Natural killer cell (primary cell): ENCODE data around the gene PLCB1. TPM values are rescaled to one million over a fixed set of nuclear protein-coding genes. Genes with fewer than 3 reads are reported as not detected.

Source experiments
- ATAC-seq, 3 donors: fragments of 150-1000 bp in 2 of 3; fragments of 200-7000 bp in 1 of 3; cut with Tn5 transposase; 1 replicate in 1 of 3; 2 replicates in 2 of 3; pipeline ENCODE4 v1.10.0; 2021; ENCODE audit warnings: mild to moderate bottlenecking in 2 of 3, moderate library complexity in 2 of 3
- DNase-seq, 2 donors: peaks; one replicate each; pipeline versions ENCODE4 v3.0.0 to v3.0.0-alpha.2; 2013 to 2021; ENCODE audit warnings: mixed read lengths in 1 of 2
- H3K27ac ChIP-seq: one replicate; pipeline ENCODE4 v1.5.1; 2013; ENCODE audit warnings: mild to moderate bottlenecking, low read length
- H3K27me3 ChIP-seq: one replicate; pipeline ENCODE4 v1.6.1; 2013; ENCODE audit warnings: low read length; ENCODE audit not compliant: control insufficient read depth, insufficient read depth
- H3K36me3 ChIP-seq: one replicate; pipeline ENCODE4 v1.6.1; 2013; ENCODE audit warnings: low read length; ENCODE audit not compliant: control insufficient read depth, insufficient read depth
- H3K4me1 ChIP-seq: one replicate; pipeline ENCODE4 v1.6.1; 2013; ENCODE audit warnings: low read length; ENCODE audit not compliant: control insufficient read depth, insufficient read depth
- H3K4me3 ChIP-seq: one replicate; pipeline ENCODE4 v1.5.1; 2013; ENCODE audit warnings: low read length
- H3K9me3 ChIP-seq: one replicate; pipeline ENCODE4 v1.6.1; 2013; ENCODE audit warnings: low read length; ENCODE audit not compliant: control insufficient read depth, insufficient read depth
- H3K27ac Mint-ChIP-seq, 2 donors: one replicate each; pipeline ENCODE4 v1.8.0; 2022; ENCODE audit warnings: mild to moderate bottlenecking in 2 of 2, mixed read lengths in 2 of 2, moderate library complexity in 1 of 2
- H3K27me3 Mint-ChIP-seq, 2 donors: one replicate each; pipeline ENCODE4 v1.8.0; 2022; ENCODE audit warnings: low read depth in 2 of 2, mixed read lengths in 2 of 2
- H3K36me3 Mint-ChIP-seq: one replicate; pipeline ENCODE4 v1.8.0; 2022; ENCODE audit warnings: mixed read lengths
- H3K4me1 Mint-ChIP-seq, 2 donors: one replicate each; pipeline ENCODE4 v1.8.0; 2022; ENCODE audit warnings: mixed read lengths in 2 of 2
- H3K4me3 Mint-ChIP-seq: one replicate; pipeline ENCODE4 v1.8.0; 2022; ENCODE audit warnings: mild to moderate bottlenecking, moderate library complexity, mixed read lengths
- H3K9me3 Mint-ChIP-seq, 2 donors: one replicate each; pipeline ENCODE4 v1.8.0; 2022; ENCODE audit warnings: mixed read lengths in 2 of 2
- WGBS: methylation state at CpG from one replicate; pipeline ENCODE4 v1.1.7; 2013; ENCODE audit warnings: missing lambda C conversion rate; ENCODE audit not compliant: insufficient coverage; 5-methylcytosine and 5-hydroxymethylcytosine counted together
- intact Hi-C: fragments of 100-400 bp; cut with micrococcal nuclease; formaldehyde crosslinking; loops from one replicate; pipeline ENCODE4 v1.14.2; 2022
- total RNA-seq, 4 donors: library from RNA; stranded (reverse); fragments of 120-200 nt in 1 of 4; gene quantifications; one replicate each; pipeline versions ENCODE4 v1.2.3 to v1.2.4, GENCODE V29; 2013 to 2022
- TF ChIP-seq, protein P1 (sequence below): fragments of 200-600 bp; IDR thresholded peaks from one replicate; pipeline ENCODE4 v1.8.0; 2022; ENCODE audit warnings: antibody characterized with exemption

Gene PLCB1
- total RNA-seq, 3 donors from 2014 or later (not counting 1 experiment from before 2014, with no cell fraction given), result 48.7 to 66.2 (median 57.7) TPM

DNA sequence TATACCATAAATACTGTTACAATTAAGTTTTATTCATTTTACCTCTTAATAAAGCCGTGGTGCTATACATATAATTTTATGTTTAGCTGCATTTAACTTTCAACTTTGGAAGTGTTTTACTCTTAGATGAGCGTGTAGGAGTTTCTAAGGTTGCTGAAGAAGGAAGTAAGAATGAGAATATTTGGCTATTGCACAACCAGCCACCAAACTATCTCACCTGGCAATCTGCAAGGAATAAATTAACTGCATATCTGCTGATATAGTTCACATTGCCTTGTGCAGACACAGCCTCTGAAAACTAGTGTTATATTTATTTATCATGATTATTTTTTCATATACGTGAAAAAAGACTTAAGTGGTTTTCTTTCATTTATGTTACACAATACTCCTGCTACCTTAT, 230.4 kb downstream of the PLCB1 start:
- Histone ChIP-seq H3K27ac (no peak overlapping the region), H3K4me1 (no peaks in the 10 kb centered on the region), H3K4me3 (no peak overlapping the region), H3K27me3 (no peaks in the 10 kb centered on the region), H3K9me3 (no peaks in the 10 kb centered on the region), H3K36me3 (no peaks in the 10 kb centered on the region)
- H3K4me3 Mint-ChIP-seq, result no peak overlapping the region
- H3K27ac Mint-ChIP-seq, result no peak overlapping the region
- ATAC-seq (no peak), DNase-seq (no peak)
- intact Hi-C loops, result no loop called here
- no peaks in the 10 kb centered on the region for H3K36me3 Mint-ChIP-seq
- TF ChIP-seq, protein P1, sequence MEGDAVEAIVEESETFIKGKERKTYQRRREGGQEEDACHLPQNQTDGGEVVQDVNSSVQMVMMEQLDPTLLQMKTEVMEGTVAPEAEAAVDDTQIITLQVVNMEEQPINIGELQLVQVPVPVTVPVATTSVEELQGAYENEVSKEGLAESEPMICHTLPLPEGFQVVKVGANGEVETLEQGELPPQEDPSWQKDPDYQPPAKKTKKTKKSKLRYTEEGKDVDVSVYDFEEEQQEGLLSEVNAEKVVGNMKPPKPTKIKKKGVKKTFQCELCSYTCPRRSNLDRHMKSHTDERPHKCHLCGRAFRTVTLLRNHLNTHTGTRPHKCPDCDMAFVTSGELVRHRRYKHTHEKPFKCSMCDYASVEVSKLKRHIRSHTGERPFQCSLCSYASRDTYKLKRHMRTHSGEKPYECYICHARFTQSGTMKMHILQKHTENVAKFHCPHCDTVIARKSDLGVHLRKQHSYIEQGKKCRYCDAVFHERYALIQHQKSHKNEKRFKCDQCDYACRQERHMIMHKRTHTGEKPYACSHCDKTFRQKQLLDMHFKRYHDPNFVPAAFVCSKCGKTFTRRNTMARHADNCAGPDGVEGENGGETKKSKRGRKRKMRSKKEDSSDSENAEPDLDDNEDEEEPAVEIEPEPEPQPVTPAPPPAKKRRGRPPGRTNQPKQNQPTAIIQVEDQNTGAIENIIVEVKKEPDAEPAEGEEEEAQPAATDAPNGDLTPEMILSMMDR, result no peak
- no peaks in the 10 kb centered on the region for H3K27me3 Mint-ChIP-seq
- no peaks in the 10 kb centered on the region for H3K9me3 Mint-ChIP-seq
- WGBS, result no CpG with 5 or more reads among the region's 3 CpGs
- H3K4me1 Mint-ChIP-seq, result peaks cover 14 to 30% of the 10 kb centered on the region in 2 donors

- no peak for ATAC-seq
- Mint-ChIP-seq H3K27me3 (no peaks in the 10 kb centered on the region), H3K27ac (no peak overlapping the region), H3K4me3 (no peak overlapping the region), H3K36me3 (no peaks in the 10 kb centered on the region), H3K9me3 (no peaks in the 10 kb centered on the region), H3K4me1 (peaks cover 26 to 32% of the 10 kb centered on the region in 2 donors)
- no peak overlapping the region for H3K27ac ChIP-seq
- WGBS, result 99% methylated on average over 4 of the region's 8 CpGs
- TF ChIP-seq, protein P1, result no peak
- DNase-seq, result no peak
- peaks cover 5% of the 10 kb centered on the region for H3K4me1 ChIP-seq
- no peaks in the 10 kb centered on the region for H3K36me3 ChIP-seq
- intact Hi-C loops, result no loop called here
- no peaks in the 10 kb centered on the region for H3K9me3 ChIP-seq
- no peak overlapping the region for H3K4me3 ChIP-seq
- no peaks in the 10 kb centered on the region for H3K27me3 ChIP-seq
Observed at GRCh38 chr20:8363970-8364733, 232.1 kb downstream of the PLCB1 start.

- Histone ChIP-seq H3K9me3 (no peaks in the 10 kb centered on the region), H3K27ac (no peak overlapping the region), H3K4me1 (peaks cover 9% of the 10 kb centered on the region), H3K4me3 (no peak overlapping the region), H3K27me3 (no peaks in the 10 kb centered on the region), H3K36me3 (no peaks in the 10 kb centered on the region)
- intact Hi-C loops, result no loop called here
- Mint-ChIP-seq H3K4me3 (no peak overlapping the region), H3K4me1 (peaks cover 30 to 37% of the 10 kb centered on the region in 2 donors), H3K27ac (no peak overlapping the region), H3K36me3 (no peaks in the 10 kb centered on the region), H3K9me3 (no peaks in the 10 kb centered on the region), H3K27me3 (no peaks in the 10 kb centered on the region)
- DNase-seq (no peak), ATAC-seq (no peak)
- WGBS, result 67% methylated on average over 1 of the region's 1 CpG
- TF ChIP-seq, protein P1, result no peak
Observed at GRCh38 chr20:8364734-8365078, 232.6 kb downstream of the PLCB1 start.

- Mint-ChIP-seq H3K9me3 (no peaks in the 10 kb centered on the region), H3K27me3 (no peaks in the 10 kb centered on the region), H3K4me1 (peaks cover 31 to 41% of the 10 kb centered on the region in 2 donors), H3K4me3 (no peak overlapping the region), H3K36me3 (no peaks in the 10 kb centered on the region), H3K27ac (no peak overlapping the region)
- Histone ChIP-seq H3K27me3 (no peaks in the 10 kb centered on the region), H3K9me3 (no peaks in the 10 kb centered on the region), H3K4me1 (peaks cover 10% of the 10 kb centered on the region), H3K27ac (no peak overlapping the region), H3K4me3 (no peak overlapping the region), H3K36me3 (no peaks in the 10 kb centered on the region)
- DNase-seq, result no peak
- no peak for ATAC-seq
- intact Hi-C loops, result no loop called here
- TF ChIP-seq, protein P1, result no peak
Observed at GRCh38 chr20:8365634-8366033, 233.6 kb downstream of the PLCB1 start.
